SKM-1 (cell line): Measurements from ENCODE around the gene KCNAB1.

Source experiments
- DNase-seq: peaks from one replicate; lab custom pipeline; 2025; ENCODE audit not compliant: unreplicated experiment; lab: John Stamatoyannopoulos, UW

The KCNAB1 gene

GRCh38 chr3:156479604-156480003, 359.2 kb downstream of the KCNAB1 start:
- no peak for DNase-seq

GRCh38 chr3:156480949-156481348, 360.6 kb downstream of the KCNAB1 start:
- DNase-seq, result no peak

GRCh38 chr3:156483002-156483401, 362.6 kb downstream of the KCNAB1 start:
- DNase-seq, result no peak

- no peak for DNase-seq
Measured at GRCh38 chr3:156483426-156483825, 363.0 kb downstream of the KCNAB1 start.

GRCh38 chr3:156483961-156484787, 363.8 kb downstream of the KCNAB1 start:
- peak; percentile 51 for DNase-seq

GRCh38 chr3:156488767-156489166, 368.4 kb downstream of the KCNAB1 start:
- no peak for DNase-seq

- DNase-seq, result no peak
Measured at GRCh38 chr3:156489462-156489911, 369.1 kb downstream of the KCNAB1 start.

- DNase-seq, result no peak
Measured at GRCh38 chr3:156491192-156491591, 370.8 kb downstream of the KCNAB1 start.

GRCh38 chr3:156492801-156493261, 372.5 kb downstream of the KCNAB1 start:
- DNase-seq, result no peak

- DNase-seq, result no peak
Measured at GRCh38 chr3:156493887-156494286, 373.5 kb downstream of the KCNAB1 start.

- no peak for DNase-seq
Measured at GRCh38 chr3:156495816-156496215, 375.4 kb downstream of the KCNAB1 start.

- no peak for DNase-seq
Measured at GRCh38 chr3:156497326-156497725, 376.9 kb downstream of the KCNAB1 start.

- DNase-seq, result no peak
Measured at GRCh38 chr3:156498307-156498706, 377.9 kb downstream of the KCNAB1 start.

- no peak for DNase-seq
Measured at GRCh38 chr3:156507285-156507684, 386.9 kb downstream of the KCNAB1 start.

GRCh38 chr3:156509189-156510174, 389.1 kb downstream of the KCNAB1 start:
- peak; percentile 59 for DNase-seq

- no peak for DNase-seq
Measured at GRCh38 chr3:156511987-156512677, 391.8 kb downstream of the KCNAB1 start.

- DNase-seq, result no peak
Measured at GRCh38 chr3:156513619-156514018, 393.2 kb downstream of the KCNAB1 start.

GRCh38 chr3:156516284-156516683, 395.9 kb downstream of the KCNAB1 start:
- no peak for DNase-seq

GRCh38 chr3:156516961-156517360, 396.6 kb downstream of the KCNAB1 start:
- DNase-seq, result no peak

GRCh38 chr3:156518726-156519125, 398.3 kb downstream of the KCNAB1 start:
- no peak for DNase-seq

- DNase-seq, result no peak
Measured at GRCh38 chr3:156519758-156520162, 399.4 kb downstream of the KCNAB1 start.
